Cerebellar cortex (tissue), 1 donor: ENCODE results near the gene ZFPM1.
"Not testable (repeated sequence)": the region's sequence is repeated elsewhere in the genome, so short reads cannot be mapped to it uniquely, and the experiment has no call there.

Source experiments
- DNase-seq: peaks from one replicate; pipeline ENCODE4 v3.0.0-alpha.2; 2015; ENCODE audit warnings: low spot score

The ZFPM1 gene

DNA sequence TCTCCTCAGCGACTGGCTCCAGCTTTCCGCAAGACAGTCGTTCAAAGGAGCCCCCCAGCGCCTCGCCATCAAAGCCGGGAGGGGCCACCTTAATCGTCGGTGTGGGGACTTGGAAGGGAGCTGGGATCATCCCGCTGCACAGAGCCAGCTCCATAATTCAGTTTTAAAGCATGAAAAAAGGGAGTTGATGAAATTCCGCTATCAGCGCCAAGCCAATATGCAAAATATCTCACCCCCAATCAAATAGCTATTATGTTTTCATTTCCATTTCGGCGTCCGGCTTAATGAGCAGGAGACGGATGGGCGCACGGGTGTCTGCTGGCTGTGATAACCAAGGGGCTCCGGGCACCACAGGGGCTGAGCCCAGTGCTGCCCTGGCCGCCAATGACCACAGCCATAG, 27.7 kb downstream of the ZFPM1 start:
- no peak for DNase-seq

DNA sequence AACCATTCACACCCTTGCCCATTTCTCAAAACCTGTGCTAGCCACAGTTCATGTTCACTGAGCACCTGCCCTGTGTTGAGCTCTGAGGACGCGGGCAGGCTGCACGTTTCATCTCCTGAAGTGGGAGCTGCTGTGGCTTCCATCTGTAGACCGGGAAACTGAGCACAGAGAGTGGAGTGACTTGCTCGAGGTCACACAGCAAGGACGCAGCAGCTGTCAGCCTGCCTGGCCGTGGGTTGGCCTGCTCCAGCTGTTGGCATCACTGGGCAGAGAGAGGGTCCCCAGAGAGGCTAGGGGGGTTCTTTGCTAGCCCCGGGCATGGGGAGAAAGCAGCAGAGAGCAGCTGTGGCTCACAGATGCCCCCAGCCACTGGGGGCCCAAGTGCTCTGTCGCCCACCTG, 28.8 kb downstream of the ZFPM1 start:
- no peak for DNase-seq

DNA sequence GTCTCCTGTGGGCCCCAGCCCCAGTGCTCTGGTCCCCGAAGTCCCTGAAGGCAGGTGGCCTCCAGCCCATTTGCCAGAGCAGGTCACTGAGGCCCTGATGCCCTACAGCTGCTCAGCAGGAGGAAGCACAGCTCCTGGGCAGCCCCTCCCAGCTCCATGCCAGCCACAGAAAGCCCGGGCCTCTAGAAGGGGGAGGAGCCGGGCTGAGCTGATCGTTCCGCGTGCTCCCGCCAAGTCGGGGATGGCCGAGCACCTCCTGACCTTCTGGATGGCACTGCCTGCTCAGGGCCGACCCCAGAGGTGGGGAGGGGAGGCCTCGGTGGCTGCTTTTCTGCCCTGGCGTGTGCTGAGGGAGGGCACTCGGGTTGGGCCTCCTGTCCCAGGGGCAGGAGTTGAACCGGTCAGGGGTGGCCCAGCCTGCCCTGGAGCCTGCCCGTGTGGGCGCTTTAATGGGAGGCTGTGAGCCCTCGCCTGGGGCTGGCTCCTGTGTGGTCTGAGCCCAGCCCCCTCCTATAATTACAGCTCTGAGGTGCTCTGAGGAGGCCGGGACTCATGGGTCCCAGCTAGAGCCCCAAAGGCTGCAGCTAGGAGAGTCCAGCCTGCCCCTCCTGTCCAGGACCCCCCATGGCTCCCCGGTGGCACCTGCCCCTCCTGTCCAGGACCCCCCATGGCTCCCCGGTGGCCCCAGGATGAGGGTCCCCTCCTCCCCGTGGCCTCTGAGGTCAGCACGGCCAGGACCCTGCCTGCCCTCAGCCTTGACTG, 29.7 kb downstream of the ZFPM1 start:
- no peak for DNase-seq

DNA sequence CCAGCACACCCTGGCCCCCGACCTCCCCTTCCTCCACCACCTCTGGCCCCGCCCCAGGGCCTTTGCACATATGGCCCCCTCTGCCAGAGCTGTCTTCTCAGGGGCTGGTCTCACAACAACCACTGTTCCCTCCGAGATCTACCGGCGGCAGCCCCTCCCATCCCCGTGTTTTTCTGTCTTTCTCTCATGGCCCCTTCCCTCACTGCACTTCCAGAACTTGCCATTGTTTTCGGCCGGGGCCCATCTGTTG, 30.2 kb downstream of the ZFPM1 start:
- DNase-seq, result no peak

DNA sequence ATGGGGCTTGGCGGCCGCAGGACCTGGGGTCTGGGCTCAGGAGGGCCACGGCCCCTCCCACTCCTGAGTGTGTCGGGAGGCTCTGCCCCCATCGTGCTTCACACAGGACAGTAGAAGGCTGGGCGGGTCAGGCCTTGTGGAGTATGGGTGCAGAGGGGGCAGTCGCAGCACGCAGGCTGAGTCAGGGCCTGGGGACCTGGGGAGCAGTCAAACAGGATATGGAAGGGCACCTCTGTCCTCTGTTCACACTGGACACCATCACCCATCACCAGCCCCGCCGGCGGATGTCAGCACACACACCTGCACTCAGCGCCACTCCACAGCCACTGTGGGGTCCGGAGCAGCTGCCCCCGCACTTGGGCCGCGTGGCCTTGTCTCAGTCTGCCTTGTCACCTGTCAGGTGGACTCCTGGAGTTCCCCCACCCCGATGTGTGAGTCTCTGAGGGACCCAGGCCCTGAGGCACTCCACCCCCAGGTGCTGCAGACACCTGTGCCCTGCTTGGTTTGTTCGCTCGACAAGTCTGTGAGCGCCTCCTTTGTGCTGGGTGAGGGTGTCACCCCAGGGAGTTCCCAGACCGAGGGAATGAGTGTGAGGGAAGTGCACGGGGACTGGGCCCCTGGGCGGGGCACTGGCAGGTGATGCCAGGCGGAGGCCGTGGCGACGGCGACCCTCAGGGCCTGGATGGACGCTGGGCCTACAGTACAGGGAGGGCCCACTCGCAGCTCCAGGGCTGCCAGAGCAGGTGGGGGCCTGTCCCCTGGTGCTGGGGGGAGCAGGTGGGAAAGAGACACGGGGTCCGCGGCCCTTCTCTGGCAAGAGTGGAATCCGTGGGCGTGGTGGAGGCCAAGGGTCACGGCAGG, 31.7 kb downstream of the ZFPM1 start:
- no peak for DNase-seq

DNA sequence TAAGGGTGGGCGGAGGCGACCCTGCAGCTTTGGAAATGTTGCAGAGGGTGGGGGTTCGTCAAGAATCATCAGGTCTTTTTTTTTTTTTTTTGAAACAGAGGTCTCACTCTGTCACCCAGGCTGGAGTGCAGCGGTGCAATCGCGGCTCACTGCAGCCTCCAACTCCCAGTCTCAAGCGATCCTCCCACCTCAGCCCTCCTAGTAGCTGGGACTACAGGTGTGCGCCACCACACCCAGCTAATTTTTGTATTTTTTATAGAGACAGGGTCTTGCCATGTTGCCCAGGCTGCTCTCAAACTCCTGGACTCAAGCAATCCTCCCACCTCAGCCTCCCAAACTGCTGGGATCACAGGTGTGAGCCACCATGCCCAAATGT, 32.3 kb downstream of the ZFPM1 start:
- not testable (repeated sequence) for DNase-seq

DNA sequence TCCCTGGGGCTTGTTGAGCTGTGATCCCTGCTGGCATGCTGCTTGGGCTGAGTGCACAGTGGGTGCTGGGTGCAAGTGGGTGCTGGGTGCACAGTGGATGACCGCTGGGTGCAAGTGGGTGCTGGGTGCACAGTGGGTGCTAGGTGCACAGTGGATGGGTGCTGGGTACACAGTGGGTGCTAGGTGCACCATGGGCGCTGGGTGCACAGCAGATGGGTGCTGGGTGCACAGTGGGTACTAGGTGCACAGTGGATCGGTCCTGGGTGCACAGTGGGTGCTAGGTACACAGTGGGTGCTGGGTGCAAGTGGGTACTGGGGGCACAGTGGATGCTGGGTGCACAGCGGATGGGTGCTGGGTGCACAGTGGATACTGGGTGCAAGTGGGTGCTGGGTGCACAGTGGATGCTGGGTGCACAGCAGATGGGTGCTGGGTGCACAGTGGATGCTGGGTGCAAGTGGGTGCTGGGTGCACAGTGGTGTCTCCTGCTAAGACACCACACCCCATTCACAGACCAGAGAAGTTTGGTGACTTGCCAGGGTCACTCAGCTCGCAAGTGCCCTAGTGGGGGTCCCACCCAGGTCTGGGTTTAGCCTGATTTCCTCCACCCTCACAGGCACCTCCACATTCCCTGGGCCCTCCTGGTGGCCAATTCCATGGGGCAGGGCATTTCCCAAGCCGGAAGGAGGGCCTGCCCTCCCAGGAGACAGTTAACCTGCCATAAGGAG, 33.5 kb downstream of the ZFPM1 start:
- DNase-seq, result no peak

DNA sequence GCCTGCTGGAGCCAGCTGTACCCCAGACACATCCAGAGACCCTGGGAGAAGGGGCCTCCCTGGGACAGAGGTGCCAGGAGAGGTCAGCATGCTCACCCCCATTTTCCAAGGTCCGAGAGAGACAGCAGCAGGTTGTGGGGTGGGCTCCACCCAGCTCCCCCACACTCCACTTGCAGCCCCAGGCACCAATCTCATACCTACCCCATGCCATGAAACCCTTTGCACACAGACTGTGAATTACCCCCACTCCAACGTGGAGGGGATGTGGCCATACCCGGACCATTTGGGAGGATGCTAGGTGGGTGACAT, 34.0 kb downstream of the ZFPM1 start:
- no peak for DNase-seq

DNA sequence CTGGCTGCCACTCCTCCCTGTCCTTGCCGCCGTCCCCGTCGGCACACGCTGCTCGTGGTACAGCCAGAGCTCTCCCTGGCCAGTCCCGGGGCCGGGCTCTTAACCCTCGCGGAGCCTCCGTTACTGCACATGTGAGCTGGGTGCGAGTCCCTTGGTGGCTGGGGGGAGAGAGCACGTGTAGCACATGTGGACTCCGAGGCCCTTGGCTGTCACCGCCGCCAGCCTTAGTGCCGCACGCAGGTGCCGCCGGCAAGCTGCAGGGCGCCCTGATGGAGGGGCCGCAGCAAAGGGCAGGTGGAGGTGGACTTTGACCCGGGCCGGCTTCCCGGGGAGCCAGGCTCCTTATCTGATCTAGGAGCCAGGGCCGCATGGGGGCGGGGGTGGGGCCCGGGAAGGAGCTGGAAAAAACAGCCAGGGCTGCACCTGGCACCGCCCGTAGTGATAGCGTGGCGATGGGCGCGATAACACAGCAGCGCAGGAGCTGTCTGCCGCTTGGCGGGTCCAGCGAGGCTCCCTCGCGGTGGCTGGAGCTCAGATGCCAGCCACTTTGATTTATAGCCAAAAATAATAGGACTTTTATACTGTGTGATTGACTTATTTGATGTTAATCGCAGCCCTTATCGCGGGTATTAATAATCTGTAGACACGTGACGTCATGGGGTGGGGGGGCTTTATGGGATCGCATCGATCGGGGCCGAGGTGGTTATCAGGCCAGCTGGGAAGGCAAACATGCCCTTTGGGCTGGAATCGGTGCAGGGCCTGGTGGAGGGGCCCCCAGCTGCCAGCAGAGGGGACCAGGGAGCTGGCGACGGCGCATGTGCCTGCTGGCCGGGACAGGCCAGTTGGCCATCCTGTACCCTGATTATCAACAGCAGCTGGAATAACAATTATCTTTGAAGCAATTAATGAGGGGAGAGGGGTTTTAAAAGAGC, 35.1 kb downstream of the ZFPM1 start:
- DNase-seq, result no peak

DNA sequence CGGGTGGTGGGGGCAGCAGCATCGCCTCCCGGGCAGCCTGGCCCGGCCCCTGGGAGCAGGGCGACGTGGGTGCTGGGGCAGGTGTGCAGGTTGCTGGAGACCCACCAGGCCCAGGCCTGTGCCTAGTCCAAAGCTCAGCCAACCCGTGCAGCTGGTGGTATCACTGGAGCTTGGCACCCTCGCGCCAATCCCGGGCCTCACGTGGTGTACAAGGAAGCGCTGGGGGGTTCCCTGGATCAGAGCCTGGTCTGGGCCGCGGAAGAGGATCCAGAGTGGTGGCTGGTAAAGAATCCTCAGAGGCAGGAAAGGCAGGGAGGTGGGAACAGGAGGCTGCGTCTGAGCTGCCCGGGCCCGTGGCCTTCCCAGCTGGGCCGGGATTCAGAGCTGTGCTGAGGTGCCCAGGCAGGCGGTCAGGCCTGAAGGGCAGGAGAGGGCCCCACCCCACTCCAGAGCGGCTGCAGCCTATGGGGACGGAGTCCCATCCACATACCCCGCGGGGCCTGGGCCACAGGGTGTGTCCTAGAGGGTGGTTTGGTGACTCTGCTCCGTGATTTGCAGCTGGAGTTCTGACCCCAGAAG, 36.2 kb downstream of the ZFPM1 start:
- DNase-seq, result no peak

DNA sequence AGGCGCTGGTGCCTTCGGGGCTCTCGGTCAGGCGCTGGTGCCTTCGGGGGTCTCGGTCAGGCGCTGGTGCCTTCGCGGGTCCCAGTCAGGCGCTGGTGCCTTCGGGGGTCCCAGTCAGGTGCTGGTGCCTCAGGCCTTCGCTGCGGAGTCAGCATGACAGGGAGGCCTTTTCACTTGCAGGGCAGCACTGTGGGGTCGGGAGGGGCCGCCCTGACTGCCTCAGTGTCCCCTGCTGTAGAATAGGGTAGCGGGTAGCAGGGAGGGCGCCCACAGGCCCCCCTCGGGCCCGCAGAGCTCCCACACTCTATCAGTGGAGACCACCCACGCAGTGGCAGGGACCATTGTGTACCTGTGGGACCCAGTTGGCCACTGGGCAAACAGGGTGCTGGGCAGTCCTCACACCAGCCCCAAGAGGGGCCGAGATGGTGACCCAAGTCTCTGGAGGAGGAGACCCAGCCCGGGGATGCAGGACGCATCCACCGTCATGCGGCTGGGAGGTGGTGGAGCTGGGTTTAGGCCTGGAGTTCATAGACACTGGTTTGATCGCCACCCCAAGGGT, 38.0 kb downstream of the ZFPM1 start:
- no peak for DNase-seq

DNA sequence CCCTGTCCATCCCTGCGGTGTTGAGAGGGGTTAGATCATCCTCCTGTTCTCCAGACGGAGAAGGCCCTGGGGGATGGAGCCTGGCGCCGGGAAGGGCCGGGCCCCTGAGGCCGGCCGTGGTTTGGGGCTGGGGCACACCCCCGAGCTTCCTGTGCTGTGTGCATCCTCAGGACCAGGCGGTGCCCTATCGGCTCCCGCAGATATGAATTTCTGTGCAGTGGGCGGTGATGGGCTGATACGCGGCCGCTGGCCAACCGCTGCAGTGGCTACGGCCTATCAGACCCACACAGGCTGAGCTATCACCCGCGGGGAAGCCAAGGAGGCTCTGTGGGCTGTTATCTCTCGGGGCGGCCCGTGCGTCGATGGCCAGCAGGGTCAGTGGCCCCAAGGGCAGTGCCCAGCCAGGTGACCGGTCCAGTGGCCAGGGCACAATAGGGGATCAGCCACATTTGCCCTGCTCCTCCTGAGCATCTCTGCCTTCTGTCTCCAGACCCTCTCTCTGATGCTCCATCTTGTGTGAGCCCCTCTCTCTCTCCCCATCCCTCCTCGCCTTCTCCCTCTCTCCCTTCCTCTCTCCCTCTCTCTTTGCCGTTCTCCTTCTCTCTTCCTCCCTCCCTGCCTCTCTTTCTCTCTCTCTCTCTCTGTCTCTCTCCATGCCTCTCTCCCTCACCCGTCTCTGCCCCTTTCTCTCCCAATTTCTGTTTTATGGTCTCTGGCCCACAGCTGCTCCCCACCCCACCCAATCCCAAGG, 38.7 kb downstream of the ZFPM1 start:
- no peak for DNase-seq

DNA sequence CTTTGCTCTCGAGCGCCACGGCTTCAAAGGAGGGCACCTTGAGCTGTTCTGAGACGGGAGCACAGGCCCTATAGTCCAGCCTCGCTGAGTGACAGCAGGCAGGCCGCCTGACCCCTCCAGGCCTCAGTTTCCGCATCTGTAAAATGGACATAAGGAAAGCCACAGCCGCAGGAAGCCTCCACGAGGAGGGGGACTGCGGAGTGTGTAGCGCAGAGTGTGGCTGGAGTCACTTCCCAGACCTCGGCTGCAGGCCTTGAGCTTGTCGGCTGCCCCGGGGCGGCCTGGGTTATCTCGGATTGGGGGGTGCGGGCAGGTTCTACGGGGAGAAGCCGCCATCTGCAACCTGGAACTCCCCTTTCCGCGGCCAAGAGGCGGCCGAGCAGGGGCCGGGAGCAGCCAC, 40.8 kb downstream of the ZFPM1 start:
- DNase-seq, result no peak

DNA sequence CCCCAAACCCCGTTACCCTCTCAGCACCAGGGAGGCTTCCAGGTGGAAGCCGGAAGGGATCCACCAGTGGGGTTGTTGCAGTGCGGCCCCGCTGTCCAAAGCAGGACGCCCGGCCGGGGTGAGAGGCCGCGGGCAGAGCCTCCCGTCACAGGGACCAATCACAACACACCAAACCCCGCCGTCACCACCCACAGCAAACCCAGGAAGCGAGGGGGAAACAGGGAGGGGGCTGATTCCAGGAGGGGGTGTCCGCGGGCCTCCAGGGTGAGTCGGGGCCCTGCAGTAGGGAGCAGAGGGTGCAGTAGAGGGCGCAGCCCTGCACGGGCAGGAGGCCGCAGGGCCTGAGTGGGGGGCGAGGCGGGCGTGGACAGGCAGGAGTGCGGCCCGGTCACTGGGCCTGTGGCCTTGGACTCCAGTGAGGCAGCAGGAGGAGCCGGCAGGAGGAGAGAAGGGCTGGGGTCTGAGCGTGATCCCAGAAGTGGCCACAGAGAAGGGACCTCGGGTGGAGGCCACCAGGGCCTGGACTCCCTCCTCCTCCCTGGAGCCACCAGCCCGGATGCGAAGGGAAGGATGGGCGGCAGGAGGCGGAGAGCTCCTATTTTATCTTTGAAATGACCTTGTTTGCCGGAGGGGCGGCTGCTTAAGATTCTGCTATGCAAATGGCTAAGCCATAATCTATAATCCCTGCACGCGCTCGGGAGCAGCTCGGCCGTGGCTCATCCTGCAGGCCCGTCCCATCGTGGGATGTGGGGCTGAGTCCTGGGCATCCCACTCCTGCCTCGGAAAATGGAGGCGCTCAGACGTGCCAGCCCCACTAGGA, 41.5 kb downstream of the ZFPM1 start:
- no peak for DNase-seq

DNA sequence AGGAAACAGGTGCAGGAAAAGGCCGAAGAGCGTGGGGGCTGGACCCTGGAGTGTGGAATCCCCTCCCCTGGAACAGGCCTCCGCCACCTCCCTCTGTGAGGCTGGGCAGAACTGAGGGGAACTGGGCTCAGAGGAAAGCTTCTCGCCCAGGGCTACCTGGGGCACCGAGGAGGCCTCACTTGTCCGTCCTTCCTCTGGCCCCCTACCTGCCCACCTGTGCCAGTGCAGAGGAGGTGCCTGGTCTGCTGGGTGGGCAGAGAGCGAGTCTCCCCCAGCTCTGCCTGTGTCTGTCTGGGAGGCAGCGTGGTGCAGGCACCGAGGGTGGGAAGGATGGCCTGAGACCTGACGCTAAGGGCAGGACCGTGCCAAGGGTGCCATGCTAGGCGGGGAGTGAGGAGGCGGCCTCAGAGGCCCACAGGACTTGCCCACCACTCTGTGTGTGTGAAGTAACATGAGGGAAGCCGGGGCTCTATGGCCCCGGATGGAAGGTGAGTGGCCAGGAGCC, 42.2 kb downstream of the ZFPM1 start:
- DNase-seq, result no peak

DNA sequence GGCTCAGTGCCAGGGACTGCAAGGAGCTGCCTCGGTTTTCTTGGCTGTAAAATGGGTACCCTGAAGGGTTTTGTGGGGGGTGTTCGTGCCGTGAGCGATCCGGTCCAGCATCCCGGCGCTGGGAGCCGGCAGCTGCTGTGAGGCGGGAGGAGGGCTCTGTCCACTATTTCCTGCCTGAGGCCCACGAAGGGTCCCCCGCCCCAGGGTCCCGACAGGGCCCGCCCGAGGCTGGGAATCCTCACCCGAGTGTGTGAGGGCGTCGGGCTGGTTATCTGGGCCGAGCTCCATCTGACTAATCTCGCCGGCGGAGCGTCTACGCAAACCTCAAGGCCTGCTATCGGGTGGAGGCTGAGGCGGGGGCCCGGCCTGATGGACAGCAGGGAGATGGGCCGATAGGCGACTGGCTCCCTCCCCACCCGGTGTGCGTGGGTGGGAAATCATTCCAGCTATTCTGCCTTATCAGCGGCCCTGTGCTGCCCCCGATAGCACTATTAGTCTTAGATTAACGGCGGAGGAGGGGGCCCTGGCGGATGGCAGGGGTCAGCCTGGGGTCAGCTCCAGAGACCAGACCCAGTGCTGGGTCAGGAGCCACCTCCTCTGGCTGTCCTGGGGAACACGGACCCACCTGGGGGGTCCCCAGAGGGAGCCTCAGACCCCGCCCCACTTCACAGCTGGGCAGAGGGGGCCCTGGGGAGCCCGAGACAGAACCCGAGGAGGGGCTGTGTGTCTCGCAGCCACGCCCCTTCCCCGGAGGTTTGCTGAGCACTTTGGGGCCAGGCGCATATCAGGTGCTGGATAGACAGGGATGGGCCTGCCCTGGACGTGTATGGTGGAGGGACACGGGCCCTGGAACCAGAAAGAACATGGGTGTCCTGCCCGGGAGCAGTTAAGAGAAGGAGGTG, 44.7 kb downstream of the ZFPM1 start:
- no peak for DNase-seq

DNA sequence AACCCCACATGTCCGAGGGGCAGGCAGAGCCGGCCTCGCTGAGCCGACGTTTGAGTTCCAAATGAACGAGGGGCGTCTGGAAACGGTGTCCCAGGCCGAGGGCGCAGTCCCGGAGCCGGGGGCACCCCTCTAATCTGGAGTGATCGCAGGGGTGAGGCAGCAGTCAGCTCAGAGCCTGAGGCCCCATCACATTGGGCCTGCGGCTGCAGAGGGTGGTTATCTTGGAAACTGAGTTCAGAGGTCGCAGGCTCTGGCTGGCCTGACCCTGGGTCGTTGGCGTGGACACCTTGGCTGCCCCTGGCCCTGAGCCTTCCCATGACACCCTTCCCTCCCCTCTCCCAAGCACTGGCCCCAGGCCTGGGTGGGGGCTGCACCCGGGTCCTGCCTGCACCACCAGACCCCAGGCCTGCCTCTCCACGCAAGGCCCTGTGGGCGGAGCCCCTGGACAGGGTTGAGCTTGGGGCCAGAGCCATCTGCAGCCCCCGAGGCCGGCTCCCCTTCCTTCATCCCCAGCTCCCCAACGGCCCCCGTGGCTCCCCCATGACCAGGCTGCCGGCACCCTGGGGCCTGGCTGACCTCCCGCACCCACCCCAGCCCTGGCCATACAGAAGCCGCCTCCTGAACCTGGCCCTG, 45.6 kb downstream of the ZFPM1 start:
- no peak for DNase-seq

DNA sequence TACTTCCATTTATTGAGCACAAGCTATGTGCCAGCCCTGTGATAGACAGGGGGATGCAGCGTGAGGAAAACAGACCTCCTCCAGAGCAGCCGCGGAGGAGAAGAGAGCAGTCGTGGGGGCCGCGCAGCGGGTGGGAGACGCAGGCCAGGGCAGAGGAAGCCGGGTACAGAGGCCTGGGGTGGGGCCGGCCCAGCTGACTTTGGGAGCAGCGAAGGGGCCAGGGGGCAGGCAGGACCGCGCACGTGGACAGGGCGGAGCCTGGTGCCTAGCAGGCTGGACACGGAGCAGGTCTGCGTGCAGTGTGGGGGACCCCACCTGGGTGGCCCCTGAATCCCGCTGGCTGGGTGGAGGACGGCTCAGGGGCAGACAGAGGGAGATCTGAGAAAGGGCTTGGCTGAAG, 46.2 kb downstream of the ZFPM1 start:
- DNase-seq, result no peak
